Embryonic facial prominence (tissue), 1 donor: ENCODE results near the gene WDTC1.
"Not testable (repeated sequence)": the region's sequence is repeated elsewhere in the genome, so short reads cannot be mapped to it uniquely, and the experiment has no call there.

Source experiments
- DNase-seq: peaks from one replicate; pipeline ENCODE4 v3.0.0-alpha.2; 2016; ENCODE audit errors: extremely low spot score

Gene WDTC1

DNA sequence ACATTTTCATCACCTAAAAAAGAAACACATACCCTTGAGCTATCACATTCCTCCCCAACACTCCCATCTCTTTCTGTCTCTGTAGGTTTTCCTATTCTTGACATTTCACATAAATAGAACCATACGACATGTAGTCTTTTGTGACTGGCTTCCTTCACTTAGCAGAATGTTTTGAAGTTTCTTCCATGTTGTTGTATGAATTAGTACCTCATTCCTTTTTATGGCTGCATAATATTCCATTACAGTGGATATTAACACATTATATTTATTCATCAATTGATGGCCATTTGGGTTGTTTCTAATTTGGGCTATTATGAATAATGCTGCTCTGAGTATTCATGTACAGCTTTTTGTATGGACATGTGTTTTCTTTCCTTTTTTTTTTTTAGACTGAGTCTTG, 11.8 kb downstream of the WDTC1 start:
- no peak for DNase-seq

DNA sequence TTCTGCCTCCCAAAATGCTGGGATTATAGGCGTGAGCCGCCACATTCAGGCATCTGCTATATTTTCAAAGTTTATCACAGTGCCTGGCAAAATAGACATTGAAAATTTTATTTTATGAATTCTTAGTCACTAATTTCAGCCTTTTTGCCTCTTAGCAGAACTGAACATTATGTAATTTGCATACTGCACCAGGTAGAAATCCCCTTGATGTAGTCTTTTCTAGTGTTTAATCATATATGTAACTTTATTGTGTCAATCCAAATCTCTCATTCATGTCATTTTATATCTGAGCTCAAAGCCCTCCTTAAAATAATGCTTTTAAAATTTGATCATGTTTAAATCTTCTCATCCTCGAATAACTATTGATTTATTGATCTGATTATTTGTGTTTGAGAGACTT, 19.2 kb downstream of the WDTC1 start:
- no peak for DNase-seq

GRCh38 chr1:27255136-27255535, 20.7 kb downstream of the WDTC1 start:
- DNase-seq: no peak

GRCh38 chr1:27257155-27257554, 22.7 kb downstream of the WDTC1 start:
- DNase-seq: no peak

DNA sequence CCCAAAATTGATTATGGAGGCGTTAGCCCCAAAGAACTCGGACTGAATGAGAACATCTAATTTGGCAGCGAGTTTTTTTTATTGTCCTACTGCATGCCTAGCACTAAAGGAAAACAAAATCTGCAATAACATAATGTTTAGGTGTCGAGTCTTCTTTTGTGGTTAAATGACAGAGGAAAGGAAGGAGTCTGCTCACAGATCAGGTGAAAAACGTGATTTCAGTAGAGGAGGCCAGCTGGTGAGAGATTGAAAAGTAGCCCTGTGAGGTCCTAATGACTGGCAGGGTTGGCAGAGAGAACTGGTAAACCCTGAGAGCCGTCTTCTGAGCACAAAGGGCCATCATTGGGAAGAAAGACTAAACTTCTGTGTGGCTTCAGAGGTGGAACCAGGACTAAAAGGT, 24.2 kb downstream of the WDTC1 start:
- DNase-seq: no peak

DNA sequence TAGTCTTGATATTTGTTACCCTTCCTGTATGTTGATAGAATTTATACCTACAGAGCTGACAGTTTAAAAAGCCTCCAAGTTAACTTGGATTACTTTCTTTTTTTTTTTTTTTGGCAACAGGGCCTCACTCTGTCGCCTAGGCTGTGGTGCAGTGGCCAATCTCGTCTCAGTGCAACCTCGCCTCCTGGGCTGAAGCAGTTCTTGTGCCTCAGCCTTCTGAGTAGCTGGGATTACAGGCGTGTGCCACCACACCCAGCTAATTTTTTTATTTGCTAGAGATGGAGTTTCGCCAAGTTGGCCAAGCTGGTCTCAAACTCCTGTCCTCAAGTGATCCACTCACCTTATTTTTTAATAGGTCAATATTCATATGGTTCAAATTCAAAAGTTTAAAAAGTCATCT, 32.7 kb downstream of the WDTC1 start:
- DNase-seq: no peak

DNA sequence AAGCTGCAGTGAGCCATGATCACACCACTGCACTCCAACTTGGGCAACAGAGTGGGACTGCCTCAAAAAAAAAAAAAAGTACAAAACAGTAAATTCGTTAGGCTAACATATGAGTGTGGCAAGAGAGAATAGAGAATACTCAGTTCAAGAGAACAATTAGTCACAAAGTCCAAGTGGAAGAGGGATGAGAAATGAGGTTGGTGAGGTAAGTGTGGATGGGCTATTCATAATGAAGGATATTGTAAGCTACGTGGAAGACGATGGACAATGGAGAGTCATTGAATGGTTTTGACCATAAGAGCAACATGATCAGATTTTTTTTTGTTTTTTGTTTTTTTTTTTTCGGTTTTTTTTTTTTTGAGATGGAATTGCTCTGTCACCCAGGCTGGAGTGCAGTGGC, 34.8 kb downstream of the WDTC1 start:
- DNase-seq: no peak

DNA sequence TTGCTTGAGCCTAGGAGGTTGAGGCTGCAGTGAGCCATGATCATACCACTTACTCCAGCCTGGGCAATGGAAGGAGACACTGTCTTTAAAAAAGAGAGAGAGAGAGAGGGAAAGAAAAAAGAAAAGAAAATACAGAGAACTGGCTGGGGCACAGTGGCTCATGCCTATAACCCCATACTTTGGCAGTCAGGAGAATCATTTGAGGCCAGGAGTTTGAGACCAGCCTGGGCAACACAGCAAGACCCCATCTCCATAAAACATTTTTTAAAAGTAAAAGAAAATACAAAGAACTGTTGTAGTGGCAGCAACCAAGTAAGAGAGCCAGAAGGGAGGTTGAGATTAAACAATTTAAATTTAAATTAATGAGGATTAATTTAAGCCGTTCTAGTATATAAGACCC, 39.8 kb downstream of the WDTC1 start:
- no peak for DNase-seq

GRCh38 chr1:27275696-27276095, 41.3 kb downstream of the WDTC1 start:
- no peak for DNase-seq

DNA sequence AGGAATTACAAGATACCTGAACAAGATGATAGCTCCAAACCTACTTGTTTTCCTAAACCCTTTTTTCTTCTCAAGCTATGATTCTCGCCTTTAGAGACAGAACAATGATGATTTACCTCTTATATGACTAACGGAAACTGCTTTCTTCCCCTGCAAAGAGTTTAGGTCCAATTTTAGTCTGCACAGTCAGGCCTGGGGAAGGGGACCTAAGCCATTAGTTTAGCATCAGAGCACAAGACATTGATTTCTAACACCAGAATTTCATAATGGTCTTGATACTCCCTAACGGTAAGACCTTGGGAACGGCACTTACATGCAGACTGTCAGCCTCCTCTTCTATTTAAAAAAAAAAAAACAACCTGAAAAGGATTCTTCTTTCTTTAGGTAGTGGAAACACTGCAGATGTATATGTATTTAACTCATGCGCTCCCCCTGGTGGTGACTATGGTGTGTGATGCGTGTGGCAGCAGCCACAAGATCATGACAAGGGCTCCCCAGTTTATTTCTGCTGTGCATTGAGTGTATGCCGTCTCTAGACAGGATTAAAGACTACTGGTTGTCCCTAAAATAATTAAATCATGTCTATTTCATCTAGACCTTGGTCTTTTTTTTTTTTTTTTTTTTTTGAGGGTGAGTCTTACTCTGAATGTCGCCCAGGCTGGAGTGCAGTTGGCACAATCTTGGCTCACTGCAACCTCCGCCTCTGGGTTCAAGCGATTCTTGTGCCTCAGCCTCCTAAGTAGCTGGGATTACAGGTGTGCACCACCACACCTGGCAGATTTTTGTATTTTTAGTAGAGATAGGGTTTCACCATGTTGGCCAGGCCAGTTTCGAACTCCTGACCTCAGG, 50.2 kb downstream of the WDTC1 start:
- peak; percentile 78 for DNase-seq

DNA sequence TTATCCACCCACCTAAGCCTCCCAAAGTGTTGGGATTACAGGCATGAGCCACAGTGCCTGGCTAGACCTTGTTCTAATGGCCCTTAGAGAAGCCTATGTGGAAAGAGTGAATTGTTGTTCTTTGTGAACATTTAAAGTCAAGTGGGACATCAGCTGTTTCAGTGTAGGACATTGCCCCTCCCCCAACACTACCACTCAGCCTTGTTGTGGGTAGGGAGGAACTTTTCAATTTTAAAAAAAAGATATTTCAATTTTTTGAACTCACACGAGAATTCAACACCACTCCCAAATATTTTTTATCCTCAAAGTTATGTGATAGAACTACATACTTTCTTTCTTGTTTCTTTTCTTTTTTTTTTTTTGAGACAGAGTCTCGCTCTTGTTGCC, 50.8 kb downstream of the WDTC1 start:
- DNase-seq: no peak

DNA sequence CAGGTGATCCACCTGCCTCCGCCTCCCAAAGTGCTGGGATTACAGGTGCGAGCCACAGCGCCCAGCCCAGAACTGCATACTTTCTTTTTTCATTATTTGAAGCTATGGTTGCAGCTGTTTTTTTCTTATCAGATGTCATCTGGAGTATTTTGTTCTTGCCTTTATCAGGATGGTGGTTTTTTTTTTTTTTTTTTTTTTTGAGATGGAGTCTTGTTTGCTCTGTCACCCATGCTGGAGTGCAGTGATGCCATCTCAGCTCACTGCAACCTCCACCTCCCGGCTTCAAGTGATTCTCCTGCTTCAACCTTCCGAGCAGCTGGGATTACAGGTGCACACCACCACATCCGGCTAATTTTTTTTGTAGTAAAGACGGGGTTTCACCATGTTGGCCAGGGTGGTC, 51.4 kb downstream of the WDTC1 start:
- not testable (repeated sequence) for DNase-seq

GRCh38 chr1:27289125-27289524, 54.7 kb downstream of the WDTC1 start:
- not testable (repeated sequence) for DNase-seq

DNA sequence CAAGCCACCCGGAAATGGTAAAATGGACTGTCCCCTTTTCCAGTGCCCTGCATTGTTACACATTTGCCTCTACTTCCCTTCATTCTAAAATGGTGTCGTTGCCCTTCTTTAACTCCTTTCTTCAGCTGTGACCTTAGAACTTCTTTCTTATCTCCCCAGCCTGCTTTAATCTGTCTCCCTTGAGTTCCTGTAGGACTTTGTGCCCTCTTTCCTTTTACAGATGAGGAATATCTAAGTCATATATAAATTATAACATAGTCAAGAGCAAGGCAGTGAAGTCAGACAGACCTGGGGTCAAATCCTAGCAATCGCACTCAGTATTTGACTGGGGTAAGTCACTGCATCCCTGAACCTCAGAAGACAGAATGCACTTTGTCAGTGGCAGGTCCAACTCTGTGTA, 56.1 kb downstream of the WDTC1 start:
- DNase-seq: no peak

- DNase-seq: no peak
These were observed 57.7 kb downstream of the WDTC1 start for GRCh38 chr1:27292106-27292505.

DNA sequence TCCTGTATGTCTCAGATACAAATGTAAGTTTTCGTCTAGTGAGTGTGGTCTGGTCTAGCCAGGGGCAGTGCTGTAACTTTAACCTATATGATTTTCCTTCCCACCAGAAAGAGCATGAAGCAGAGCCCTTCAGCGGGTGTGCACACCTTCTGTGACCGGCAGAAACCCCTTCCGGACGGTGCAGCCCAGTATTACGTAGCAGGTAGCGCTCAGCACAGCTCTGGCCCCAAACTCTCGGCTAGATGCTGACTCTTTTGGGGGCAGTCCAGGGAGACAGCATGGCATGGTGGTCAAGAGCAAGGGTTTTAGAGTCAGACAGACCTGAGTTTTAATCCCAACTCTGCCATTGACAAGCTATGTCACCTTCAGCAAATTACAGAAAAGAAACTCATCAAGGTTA, 59.5 kb downstream of the WDTC1 start:
- no peak for DNase-seq

DNA sequence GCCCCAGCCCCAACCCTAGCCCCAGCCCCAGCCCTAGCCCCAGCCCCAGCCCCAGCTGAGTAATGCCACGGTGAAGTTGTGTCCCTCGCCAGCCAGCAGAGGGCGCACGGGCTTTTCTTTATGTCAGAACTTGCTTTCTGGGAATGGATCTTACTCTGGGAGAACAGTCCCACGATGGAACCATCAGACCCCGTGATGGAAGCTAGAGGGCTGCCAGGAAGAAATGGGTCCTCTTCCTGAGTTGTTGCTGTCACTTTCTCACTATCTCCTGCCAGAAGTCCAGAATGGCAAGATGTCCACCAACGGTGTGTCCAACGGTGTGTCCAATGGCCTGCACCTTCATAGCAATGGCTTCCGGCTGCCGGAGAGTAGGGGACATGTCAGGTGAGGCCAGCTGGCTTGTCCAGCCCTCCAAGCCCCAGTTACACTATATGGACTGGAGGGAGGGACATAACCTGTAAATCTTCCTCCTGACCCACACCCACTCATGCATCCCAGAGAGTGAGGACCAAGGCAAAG, 62.4 kb downstream of the WDTC1 start:
- DNase-seq: no peak

GRCh38 chr1:27297903-27298302, 63.5 kb downstream of the WDTC1 start:
- DNase-seq: no peak

DNA sequence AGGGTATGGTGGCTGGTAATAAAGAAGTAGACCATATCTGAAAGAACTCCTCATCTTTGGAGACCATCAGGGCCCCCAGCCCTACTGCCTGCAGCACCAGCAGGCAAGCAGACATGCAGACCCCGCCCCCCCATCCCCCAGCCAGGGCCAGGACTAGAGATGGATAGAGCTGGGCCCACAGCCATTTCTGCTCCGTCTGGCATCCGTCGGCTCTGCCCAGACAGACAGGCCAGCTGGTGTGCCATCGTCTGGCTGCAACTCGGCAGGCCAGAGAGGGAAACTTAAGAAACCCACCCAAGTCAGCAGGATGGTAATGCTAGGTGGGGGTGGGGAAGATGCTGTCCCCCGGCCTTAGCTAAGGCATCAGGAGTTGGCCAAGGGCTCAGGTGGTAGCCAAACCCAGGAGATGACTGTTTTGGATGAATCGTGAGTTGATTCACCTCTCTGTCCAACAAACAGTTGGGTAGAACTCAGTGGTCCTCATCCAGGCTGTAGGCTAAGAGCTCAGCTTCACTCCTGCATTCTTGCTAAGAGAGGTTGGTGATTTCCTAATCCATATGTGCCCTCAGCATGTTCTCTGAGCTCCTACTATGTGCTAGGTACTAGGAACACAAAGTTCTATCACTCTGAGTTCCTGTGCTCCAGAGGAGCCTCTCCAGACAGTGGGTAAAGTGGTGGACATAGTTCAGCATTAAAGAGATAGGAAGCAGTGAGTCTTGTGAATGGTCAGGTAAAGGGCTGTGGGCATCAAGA, 64.4 kb downstream of the WDTC1 start:
- DNase-seq: no peak

DNA sequence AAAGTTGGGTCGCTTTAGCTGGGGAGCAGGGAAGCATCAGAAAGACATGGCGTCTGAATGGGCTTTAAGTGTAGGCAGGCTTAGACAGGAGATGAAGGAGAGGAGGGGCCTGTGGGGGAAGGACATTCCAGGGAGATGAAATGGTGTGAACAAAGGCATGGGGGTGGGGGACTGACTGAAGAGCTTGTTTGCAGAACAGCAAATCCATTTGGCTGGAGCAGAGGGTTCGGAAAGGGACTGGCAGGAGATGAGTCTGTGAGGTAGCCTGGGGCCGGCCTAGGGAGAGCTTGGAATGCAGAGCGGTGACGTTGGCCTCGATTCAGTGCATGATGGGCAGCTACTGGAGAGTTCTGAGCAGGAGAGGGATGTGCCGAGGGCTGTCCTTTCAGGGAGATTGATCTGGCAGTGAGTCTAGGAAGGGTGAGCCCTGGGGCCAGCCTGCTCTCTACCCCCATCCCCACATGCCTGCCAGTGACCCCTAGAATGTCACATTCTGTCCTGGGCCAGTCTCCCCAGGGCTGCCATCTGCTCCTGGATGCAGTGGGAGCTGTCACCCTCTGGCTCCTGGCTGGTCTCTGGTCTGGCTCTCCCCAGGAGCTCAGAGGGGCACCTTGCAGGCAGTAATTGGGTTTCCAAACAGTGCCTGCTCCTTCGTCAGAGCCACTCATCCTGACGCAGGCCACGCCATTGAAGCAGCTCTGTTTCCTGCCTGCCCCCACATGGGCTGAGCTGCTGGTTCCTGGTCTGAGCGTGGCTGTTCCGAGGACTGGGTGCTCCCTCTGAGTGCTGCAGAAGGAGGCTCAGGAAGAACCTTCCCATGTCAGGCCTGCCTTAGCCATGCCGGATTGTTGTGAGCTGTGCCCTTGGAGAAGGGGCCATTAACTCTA, 65.2 kb downstream of the WDTC1 start:
- peak; percentile 75 for DNase-seq

DNA sequence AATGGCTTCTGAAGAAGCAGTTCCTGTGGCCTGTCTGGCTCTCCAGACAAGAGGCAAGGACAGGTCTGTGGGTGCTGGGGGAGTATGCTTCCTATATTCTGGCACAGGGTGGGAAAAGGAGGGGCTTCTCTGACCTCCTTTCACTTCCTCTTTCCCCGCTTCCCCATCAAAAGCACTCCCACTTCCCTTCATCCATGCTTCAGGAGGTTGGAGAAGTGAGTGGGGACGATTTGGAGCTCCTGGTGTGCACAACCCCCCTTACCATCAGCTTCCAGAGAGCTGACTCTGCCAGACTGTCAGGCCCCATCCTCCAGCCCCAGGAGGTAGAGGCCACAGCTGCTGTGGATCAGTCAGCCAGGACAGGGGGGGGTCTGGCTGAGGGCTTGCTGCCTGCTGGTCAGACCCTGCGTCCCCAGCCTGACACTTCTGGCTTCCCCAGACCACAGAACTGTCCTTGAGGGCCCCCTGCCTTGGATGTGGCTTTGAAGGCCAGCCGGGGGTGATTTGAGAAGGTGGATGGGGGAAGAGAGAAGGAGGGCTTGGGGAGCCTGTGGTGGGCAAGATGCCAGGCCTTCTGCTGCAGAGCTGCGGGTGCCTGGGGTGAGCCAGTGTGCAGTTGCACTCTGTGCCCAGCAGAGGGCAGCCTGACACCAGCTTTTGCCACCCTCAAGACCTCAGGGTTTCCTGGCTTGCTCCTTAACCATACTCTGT, 66.1 kb downstream of the WDTC1 start:
- peak; percentile 86 for DNase-seq
